ENCODE results near the gene LTC4S. TPM values are rescaled to one million over a fixed set of nuclear protein-coding genes. Genes with fewer than 3 reads are reported as not detected.

The LTC4S gene
- total RNA-seq, 1 donor from 2014 or later = 10.9 TPM

- intact Hi-C loops (cut with micrococcal nuclease) = no loop called here
- no peaks in the 10 kb centered on the region for H3K9me3 ChIP-seq (replicated peaks)
- H3K4me1 ChIP-seq = peaks cover 28% of the 10 kb centered on the region
- no peak overlapping the region for H3K4me3 ChIP-seq
- DNase-seq = no peak
- H3K27me3 ChIP-seq (ENCODE audit: low read depth) = no peaks in the 10 kb centered on the region
- H3K36me3 ChIP-seq = peaks cover 6% of the 10 kb centered on the region
- no peak for TF ChIP-seq CTCF (IDR thresholded peaks at IDR 0.05; ENCODE audit: borderline replicate concordance)
- H3K27ac ChIP-seq (replicated peaks) = no peak overlapping the region
Observed at GRCh38 chr5:179814090-179814489, 20.3 kb downstream of the LTC4S start.

GRCh38 chr5:179815491-179816249 is 21.9 kb downstream of the LTC4S start:
- intact Hi-C loops (cut with micrococcal nuclease) = no loop called here
- no peaks in the 10 kb centered on the region for H3K27me3 ChIP-seq (ENCODE audit: low read depth)
- H3K36me3 ChIP-seq = peaks cover 6% of the 10 kb centered on the region
- H3K4me3 ChIP-seq = no peak overlapping the region
- no peak for DNase-seq
- H3K27ac ChIP-seq (replicated peaks) = no peak overlapping the region
- H3K4me1 ChIP-seq = peaks cover 42% of the 10 kb centered on the region
- no peak for TF ChIP-seq CTCF (IDR thresholded peaks at IDR 0.05; ENCODE audit: borderline replicate concordance)
- H3K9me3 ChIP-seq (replicated peaks) = no peaks in the 10 kb centered on the region

- peaks cover 6% of the 10 kb centered on the region for H3K36me3 ChIP-seq
- H3K4me1 ChIP-seq = peaks cover 49% of the 10 kb centered on the region
- no peak for DNase-seq
- no peak for TF ChIP-seq CTCF (IDR thresholded peaks at IDR 0.05; ENCODE audit: borderline replicate concordance)
- intact Hi-C loops (cut with micrococcal nuclease) = no loop called here
- H3K27me3 ChIP-seq (ENCODE audit: low read depth) = no peaks in the 10 kb centered on the region
- peak overlapping the region; percentile 98 for H3K27ac ChIP-seq (replicated peaks)
- H3K9me3 ChIP-seq (replicated peaks) = no peaks in the 10 kb centered on the region
- peak overlapping the region; percentile 72 for H3K4me3 ChIP-seq
Observed at GRCh38 chr5:179816401-179816795, 22.6 kb downstream of the LTC4S start.

GRCh38 chr5:179816796-179817469 is 23.1 kb downstream of the LTC4S start:
- no peak for DNase-seq
- no peak for TF ChIP-seq CTCF (IDR thresholded peaks at IDR 0.05; ENCODE audit: borderline replicate concordance)
- Histone ChIP-seq H3K4me1 (peaks cover 52% of the 10 kb centered on the region), H3K9me3 (replicated peaks) (no peaks in the 10 kb centered on the region), H3K36me3 (peaks cover 8% of the 10 kb centered on the region), H3K4me3 (peak overlapping the region; percentile 72), H3K27ac (replicated peaks) (peak overlapping the region; percentile 98), H3K27me3 (ENCODE audit: low read depth) (no peaks in the 10 kb centered on the region)
- intact Hi-C loops (cut with micrococcal nuclease) = no loop called here

- no peak for DNase-seq
- TF ChIP-seq CTCF (IDR thresholded peaks at IDR 0.05; ENCODE audit: borderline replicate concordance) = no peak
- no peaks in the 10 kb centered on the region for H3K27me3 ChIP-seq (ENCODE audit: low read depth)
- H3K27ac ChIP-seq (replicated peaks) = peak overlapping the region; percentile 98
- H3K9me3 ChIP-seq (replicated peaks) = no peaks in the 10 kb centered on the region
- peak overlapping the region; percentile 72 for H3K4me3 ChIP-seq
- peaks cover 9% of the 10 kb centered on the region for H3K36me3 ChIP-seq
- intact Hi-C loops (cut with micrococcal nuclease) = no loop called here
- H3K4me1 ChIP-seq = peaks cover 58% of the 10 kb centered on the region
Observed at GRCh38 chr5:179817470-179817840, 23.7 kb downstream of the LTC4S start.
